ENCODE results near the gene KCNE3.
"Not testable (repeated sequence)": the region's sequence is repeated elsewhere in the genome, so short reads cannot be mapped to it uniquely, and the experiment has no call there.

Gene KCNE3

DNA sequence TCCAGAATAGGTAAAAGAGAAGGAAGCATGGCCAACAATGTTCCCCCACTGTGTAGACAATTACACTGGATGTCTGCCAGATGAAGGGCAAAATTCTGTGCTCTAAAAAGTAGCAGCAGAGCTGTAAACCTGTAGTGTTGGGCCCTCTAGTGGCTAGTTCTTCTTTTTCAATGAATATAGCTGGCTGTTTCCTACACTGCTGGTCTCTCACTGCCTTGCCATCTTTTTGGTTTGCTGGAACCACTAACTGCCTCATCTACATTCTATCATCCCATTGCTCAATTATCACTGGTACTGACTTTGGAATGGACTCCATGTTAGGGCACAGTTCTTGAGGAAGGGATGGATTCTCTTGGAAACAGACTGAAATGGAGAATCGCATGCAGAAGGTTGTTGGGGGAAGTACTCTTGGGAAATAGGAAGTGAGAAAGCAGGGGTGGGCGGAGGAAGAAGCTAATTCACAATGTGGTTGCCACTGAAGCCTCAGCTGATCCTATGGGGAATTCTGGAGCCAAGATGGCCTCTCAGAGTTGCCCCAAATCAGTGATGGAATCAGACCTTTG, 17.9 kb downstream of the KCNE3 start:
- peak; percentile 89 for DNase-seq
- in situ Hi-C loops (cut with MboI; ENCODE audit: low pct_unique_long_range_greater_than_20kb, low sequenced_read_pairs): loop anchor here (10.0 kb wide), 1 partner anchor 185 kb away; no protein-coding TSS in a partner anchor

DNA sequence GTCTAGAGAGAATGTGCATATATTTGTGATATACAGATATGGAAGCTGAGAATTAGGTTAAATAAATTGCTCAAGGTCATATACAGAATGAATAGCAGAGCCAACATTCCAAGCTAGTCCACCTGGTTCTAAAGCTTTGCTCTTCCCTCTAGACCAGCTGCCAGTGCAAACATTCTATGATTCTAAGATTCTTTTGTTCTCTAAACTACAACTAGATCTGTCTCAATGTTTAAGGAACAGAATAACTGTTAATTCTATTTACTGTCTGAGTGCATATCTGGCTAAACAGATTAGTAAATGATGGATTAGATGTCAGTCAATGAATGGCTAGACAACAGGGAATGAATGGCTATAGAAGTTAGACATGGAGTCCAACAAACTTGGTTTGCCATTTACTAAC, 19.6 kb downstream of the KCNE3 start:
- in situ Hi-C loops (cut with MboI; ENCODE audit: low pct_unique_long_range_greater_than_20kb, low sequenced_read_pairs): loop anchor here (10.0 kb wide), 1 partner anchor 183 kb away; no protein-coding TSS in a partner anchor
- DNase-seq: no peak

- in situ Hi-C loops (cut with MboI; ENCODE audit: low pct_unique_long_range_greater_than_20kb, low sequenced_read_pairs): loop anchor here (10.0 kb wide), 1 partner anchor 182 kb away; no protein-coding TSS in a partner anchor
- DNase-seq: no peak
Measured at GRCh38 chr11:74446532-74446938, 20.8 kb downstream of the KCNE3 start.

- no peak for DNase-seq
- in situ Hi-C loops (cut with MboI; ENCODE audit: low pct_unique_long_range_greater_than_20kb, low sequenced_read_pairs): loop anchor here (10.0 kb wide), 1 partner anchor 179 kb away; no protein-coding TSS in a partner anchor
Measured at GRCh38 chr11:74444173-74444826, 23.0 kb downstream of the KCNE3 start.

DNA sequence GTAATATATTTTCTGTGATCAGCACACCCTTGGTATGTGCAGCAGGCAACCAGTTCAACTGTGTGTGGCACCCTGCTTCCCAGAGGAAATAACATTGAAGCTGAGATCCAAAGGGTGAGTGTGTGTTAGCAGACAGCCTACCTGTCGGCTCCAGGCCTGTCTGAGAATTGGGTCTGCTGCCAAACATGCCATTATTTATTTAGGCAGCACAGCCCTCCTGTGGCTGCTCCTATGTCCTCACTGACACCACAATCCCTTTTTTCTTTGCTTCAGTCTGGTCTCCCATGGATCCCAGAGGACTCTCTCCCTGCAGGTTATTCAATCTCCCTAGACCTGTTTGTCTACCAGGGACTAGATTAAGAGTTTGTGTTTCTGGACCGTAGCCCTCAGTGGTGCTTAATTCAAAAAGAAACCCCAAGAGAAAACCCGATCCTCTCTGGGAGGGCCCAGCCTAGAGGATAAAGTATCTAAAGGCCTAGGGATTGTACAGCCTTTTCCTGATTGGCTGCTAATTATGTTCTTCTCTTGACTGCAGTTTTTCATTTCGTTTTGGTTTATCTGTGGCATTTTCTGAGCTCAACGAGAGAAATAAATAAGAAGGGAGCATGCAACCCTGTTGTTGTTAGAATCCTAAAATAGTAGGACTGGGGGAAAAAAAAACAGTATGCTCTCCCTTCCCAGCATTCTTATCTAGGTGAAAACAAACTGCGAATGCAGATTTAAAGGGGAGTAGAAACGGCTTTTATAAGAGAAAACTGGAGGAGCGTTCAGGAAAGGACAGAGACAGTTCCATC, 24.1 kb downstream of the KCNE3 start:
- in situ Hi-C loops (cut with MboI; ENCODE audit: low pct_unique_long_range_greater_than_20kb, low sequenced_read_pairs): loop anchor here (10.0 kb wide), 1 partner anchor 178 kb away; no protein-coding TSS in a partner anchor
- DNase-seq: no peak

GRCh38 chr11:74442636-74443035, 24.7 kb downstream of the KCNE3 start:
- DNase-seq: no peak
- in situ Hi-C loops (cut with MboI; ENCODE audit: low pct_unique_long_range_greater_than_20kb, low sequenced_read_pairs): loop anchor here (10.0 kb wide), 1 partner anchor 178 kb away; no protein-coding TSS in a partner anchor

DNA sequence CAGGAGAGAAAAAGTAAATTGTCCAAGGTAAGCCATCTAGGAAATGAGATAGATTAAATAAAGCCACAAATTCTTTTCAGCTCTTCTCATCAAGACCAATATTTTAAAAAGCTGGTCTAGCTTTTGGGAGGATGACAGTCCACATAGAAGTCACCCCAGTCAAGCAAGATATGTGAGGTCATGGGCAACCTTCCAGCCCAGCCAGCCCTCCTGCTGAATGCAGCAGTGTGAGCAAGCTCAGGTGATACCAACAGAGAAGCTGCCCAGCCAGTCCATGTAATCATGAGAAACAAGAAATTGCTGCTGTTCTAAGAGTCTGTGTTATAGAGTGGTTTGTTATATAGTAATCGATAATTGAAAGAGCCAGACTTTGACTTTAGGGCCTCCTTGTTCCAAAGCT, 28.7 kb downstream of the KCNE3 start:
- in situ Hi-C loops (cut with MboI; ENCODE audit: low pct_unique_long_range_greater_than_20kb, low sequenced_read_pairs): no loop called here
- no peak for DNase-seq

DNA sequence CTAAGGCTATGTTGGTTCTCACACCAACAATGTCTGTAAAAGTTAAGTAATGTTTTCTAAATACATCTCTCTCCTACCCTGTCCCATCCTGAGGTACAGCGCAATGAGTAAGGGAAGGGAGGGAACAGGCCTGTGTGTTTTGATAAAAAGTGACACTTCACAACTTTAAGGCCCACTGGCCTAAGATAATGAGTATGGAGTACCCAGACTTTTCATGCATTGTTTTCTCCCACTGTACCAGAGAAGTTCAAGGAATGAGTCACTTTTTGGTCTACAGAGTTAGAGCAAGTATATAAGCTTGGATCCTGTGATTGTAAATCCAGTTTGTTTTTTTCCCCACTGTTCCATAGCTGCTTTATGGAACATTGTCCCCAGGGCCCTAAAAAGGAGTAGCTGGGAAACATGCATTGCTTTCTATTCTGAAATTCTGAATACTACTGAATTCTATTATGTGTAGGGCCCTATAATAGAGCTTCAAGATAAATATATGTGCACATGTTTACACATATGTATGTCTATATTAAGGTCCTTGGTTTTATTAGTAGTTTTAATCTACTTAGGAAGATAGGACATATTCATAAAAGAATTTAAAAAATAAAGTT, 29.8 kb downstream of the KCNE3 start:
- in situ Hi-C loops (cut with MboI; ENCODE audit: low pct_unique_long_range_greater_than_20kb, low sequenced_read_pairs): no loop called here
- no peak for DNase-seq

GRCh38 chr11:74434528-74434927, 32.8 kb downstream of the KCNE3 start:
- peak; percentile 33 for DNase-seq
- in situ Hi-C loops (cut with MboI; ENCODE audit: low pct_unique_long_range_greater_than_20kb, low sequenced_read_pairs): no loop called here

DNA sequence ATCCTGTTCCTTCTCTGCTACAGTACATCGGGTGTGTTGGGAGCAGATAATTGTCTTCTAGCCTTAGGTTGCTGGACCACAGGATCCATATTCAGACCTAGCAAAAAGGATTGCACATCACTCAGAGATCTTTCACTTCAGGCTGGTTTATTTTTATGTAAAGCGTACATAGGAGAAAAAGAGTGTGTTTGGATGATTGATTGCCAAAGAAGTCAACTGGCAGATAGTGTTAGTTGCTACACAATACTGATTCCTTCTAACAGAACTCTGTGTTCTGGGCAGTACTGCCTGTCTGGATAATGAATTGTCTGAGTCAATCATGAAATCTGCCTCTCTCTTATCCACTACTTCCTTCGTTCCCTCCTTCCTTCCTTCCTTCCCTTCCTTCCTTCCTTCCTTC, 38.1 kb downstream of the KCNE3 start:
- no peak for DNase-seq
- in situ Hi-C loops (cut with MboI; ENCODE audit: low pct_unique_long_range_greater_than_20kb, low sequenced_read_pairs): no loop called here

GRCh38 chr11:74427384-74427886, 39.9 kb downstream of the KCNE3 start:
- in situ Hi-C loops (cut with MboI; ENCODE audit: low pct_unique_long_range_greater_than_20kb, low sequenced_read_pairs): no loop called here
- DNase-seq: no peak

DNA sequence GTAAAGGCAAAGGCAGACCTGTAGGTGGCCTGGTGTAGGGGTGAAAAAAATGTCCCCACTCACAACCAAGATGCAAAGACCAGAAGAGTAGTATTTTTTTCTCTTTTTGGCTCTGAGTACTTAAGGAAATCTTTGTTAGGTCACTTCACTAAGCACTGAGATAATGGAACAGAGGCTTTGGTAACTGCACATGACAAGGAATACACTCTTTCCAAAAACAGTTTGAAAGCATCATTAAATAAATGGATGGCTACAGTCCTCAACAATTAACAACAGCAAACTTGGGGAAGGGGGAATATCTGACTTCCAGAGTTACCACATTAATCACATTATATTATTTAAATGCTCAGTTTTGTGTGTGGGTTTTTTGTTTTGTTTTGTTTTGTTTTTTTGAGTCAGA, 42.2 kb downstream of the KCNE3 start:
- in situ Hi-C loops (cut with MboI; ENCODE audit: low pct_unique_long_range_greater_than_20kb, low sequenced_read_pairs): no loop called here
- no peak for DNase-seq

- DNase-seq: no peak
- in situ Hi-C loops (cut with MboI; ENCODE audit: low pct_unique_long_range_greater_than_20kb, low sequenced_read_pairs): no loop called here
Measured at GRCh38 chr11:74418509-74418895, 48.8 kb downstream of the KCNE3 start.

GRCh38 chr11:74417860-74418508, 49.4 kb downstream of the KCNE3 start:
- in situ Hi-C loops (cut with MboI; ENCODE audit: low pct_unique_long_range_greater_than_20kb, low sequenced_read_pairs): no loop called here
- no peak for DNase-seq

DNA sequence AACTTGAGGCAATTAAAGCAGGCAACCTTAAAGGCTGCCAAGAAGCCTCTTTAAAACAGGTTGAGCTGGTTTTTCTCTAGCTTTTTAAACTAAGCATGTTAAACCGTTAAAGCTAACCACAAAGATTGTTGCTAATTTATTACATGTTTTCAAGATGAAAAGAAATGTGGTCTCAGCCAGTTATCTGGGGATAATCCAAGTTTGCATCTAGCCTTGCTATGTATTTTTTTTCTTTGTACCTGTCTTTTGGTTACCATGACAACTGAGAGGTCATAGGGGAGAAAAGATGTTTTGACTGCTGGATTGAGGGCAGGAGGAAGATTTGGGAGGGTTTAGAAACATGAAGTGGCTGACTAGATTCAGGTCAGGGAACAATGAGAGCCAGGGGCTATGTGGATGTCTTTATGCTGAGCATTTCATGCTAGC, 50.0 kb downstream of the KCNE3 start:
- DNase-seq: no peak
- in situ Hi-C loops (cut with MboI; ENCODE audit: low pct_unique_long_range_greater_than_20kb, low sequenced_read_pairs): no loop called here

DNA sequence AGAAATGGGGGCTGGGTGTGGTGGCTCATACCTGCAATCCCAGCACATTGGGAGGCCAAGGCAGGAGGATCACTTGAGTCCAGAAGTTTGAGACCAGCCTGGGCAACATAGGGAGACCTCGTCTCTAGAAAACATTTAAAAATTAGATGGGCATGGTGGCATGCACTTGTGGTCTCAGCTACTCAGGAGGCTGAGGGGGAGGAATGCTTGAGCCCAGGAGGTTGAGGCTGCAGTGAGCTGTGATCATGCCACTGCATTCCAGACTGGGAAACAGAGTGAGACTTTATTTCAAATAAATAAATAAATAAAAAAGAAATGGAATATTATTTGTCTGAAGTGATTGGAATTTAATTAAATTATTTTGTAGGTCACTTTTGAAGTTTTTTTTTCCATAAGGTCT, 50.4 kb downstream of the KCNE3 start:
- in situ Hi-C loops (cut with MboI; ENCODE audit: low pct_unique_long_range_greater_than_20kb, low sequenced_read_pairs); DNase-seq: not testable (repeated sequence)

GRCh38 chr11:74412733-74413359, 54.5 kb downstream of the KCNE3 start:
- in situ Hi-C loops (cut with MboI; ENCODE audit: low pct_unique_long_range_greater_than_20kb, low sequenced_read_pairs): no loop called here
- DNase-seq: no peak

GRCh38 chr11:74412321-74412720, 55.0 kb downstream of the KCNE3 start:
- in situ Hi-C loops (cut with MboI; ENCODE audit: low pct_unique_long_range_greater_than_20kb, low sequenced_read_pairs): no loop called here

GRCh38 chr11:74409633-74410032, 57.7 kb downstream of the KCNE3 start:
- in situ Hi-C loops (cut with MboI; ENCODE audit: low pct_unique_long_range_greater_than_20kb, low sequenced_read_pairs): no loop called here
- no peak for DNase-seq

More at GRCh38 chr11:74412321-74412720, 55.0 kb downstream of the KCNE3 start:
- DNase-seq: no peak

Measured in KBM-7 (cell line).